Urinary bladder (tissue), 4 donors: ENCODE results near the gene ANKS1A. TPM values are rescaled to one million over a fixed set of nuclear protein-coding genes. Genes with fewer than 3 reads are reported as not detected.

Experiments
- DNase-seq: peaks from one replicate; pipeline ENCODE4 v3.0.0-alpha.2; 2015; ENCODE audit errors: extremely low spot score
- H3K27ac ChIP-seq: one replicate; pipeline ENCODE4 v1.5.1; 2013; ENCODE audit warnings: low read depth, mild to moderate bottlenecking, moderate library complexity
- H3K36me3 ChIP-seq: one replicate; pipeline ENCODE4 v1.6.1; 2013; ENCODE audit warnings: mild to moderate bottlenecking, moderate library complexity; ENCODE audit not compliant: insufficient read depth
- H3K4me1 ChIP-seq: one replicate; pipeline ENCODE4 v1.6.1; 2013; ENCODE audit warnings: mild to moderate bottlenecking, moderate library complexity; ENCODE audit not compliant: insufficient read depth
- H3K4me3 ChIP-seq: one replicate; pipeline ENCODE4 v1.5.1; 2013; ENCODE audit warnings: low read depth, low read length
- WGBS: extraction: QIAGEN DNeasy Blood & Tissue Kit; methylation state at CpG from one replicate; pipeline ENCODE4 v1.1.7; 2013; 5-methylcytosine and 5-hydroxymethylcytosine counted together
- polyA plus RNA-seq: library from polyadenylated mRNA; stranded (reverse); fragments of 200-250 nt; gene quantifications from one replicate; pipeline ENCODE4 v1.2.3, GENCODE V29; 2013
- total RNA-seq: library from RNA; depleted of rRNA; stranded (reverse); fragments of >200 nt; gene quantifications from one replicate; pipeline ENCODE4 v1.2.3, GENCODE V29; 2014
- donor health status: healthy with polysubstance abuse.
- donor health status: healthy.

Gene ANKS1A
- total and polyA plus RNA-seq, 2 donors: 21.9 to 38.0 TPM

- Histone ChIP-seq H3K36me3 (peaks cover 10% of the 10 kb centered on the region), H3K4me3 (no peak overlapping the region), H3K4me1 (no peaks in the 10 kb centered on the region), H3K27ac (no peak overlapping the region)
- DNase-seq: no peak
- WGBS: 91% methylated on average over 12 of the region's 12 CpGs
Observed at GRCh38 chr6:35084511-35085203, 195.6 kb downstream of the ANKS1A start.

GRCh38 chr6:35085359-35086281, 196.6 kb downstream of the ANKS1A start:
- Histone ChIP-seq H3K4me3 (no peak overlapping the region), H3K27ac (no peak overlapping the region), H3K36me3 (peaks cover 7% of the 10 kb centered on the region), H3K4me1 (no peaks in the 10 kb centered on the region)
- 94% methylated on average over 30 of the region's 30 CpGs for WGBS
- DNase-seq: no peak

GRCh38 chr6:35086282-35086632, 197.2 kb downstream of the ANKS1A start:
- peaks cover 4% of the 10 kb centered on the region for H3K36me3 ChIP-seq
- WGBS: 87% methylated on average over 10 of the region's 10 CpGs
- no peak for DNase-seq
- no peaks in the 10 kb centered on the region for H3K4me1 ChIP-seq
- no peak overlapping the region for H3K27ac ChIP-seq
- no peak overlapping the region for H3K4me3 ChIP-seq

- Histone ChIP-seq H3K27ac (no peak overlapping the region), H3K4me3 (no peak overlapping the region), H3K36me3 (peaks cover 1% of the 10 kb centered on the region), H3K4me1 (no peaks in the 10 kb centered on the region)
- WGBS: 91% methylated on average over 12 of the region's 12 CpGs
- DNase-seq: no peak
Observed at GRCh38 chr6:35086636-35087360, 197.7 kb downstream of the ANKS1A start.

DNA sequence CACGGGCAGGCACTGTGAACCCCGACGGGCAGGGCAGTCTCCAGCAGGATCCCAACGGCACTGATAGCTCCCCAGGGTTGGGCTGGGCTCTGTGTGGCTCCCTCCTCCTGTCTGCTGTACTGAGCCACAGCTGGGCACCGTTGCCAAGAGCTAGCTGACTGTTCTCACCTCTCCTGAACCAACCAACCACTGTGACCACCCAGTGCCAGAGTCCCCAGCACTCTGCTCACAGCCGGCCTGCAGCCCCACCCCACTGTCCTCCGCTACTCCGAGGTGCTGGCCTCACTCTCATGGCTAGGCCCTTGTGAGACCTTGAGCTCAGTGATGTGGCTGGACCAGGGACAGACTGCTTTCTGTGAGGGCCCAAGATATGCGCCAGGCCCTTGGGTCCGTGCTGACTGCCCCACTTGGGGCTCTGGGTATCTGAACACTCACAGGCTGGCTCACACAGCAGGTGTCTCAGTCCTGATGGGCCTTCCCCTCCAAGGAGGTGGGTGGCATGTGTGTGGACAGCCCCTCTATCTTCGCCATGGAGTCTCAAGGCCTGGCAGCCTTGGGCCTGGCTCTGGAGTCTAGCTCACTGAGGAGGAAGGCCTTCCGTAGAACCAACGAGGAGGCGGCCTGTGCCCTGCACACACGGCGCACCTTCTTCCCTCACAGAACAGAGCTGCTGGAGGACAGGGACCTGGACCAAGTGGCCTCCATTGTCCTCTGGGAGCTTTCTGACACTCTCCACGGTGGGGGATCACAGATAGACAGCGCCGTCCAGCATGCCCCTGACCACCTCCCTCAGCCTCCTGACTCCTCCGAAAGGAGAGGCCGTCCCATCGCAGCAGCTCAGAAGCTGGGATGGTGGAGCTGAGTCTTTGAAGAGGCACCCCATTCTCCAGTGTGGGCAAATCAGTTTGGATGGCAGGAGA, 198.6 kb downstream of the ANKS1A start:
- Histone ChIP-seq H3K36me3 (peaks cover 1% of the 10 kb centered on the region), H3K4me1 (peaks cover 1% of the 10 kb centered on the region), H3K4me3 (no peak overlapping the region), H3K27ac (no peak overlapping the region)
- DNase-seq: no peak
- WGBS: 87% methylated on average over 22 of the region's 22 CpGs

- no peak overlapping the region for H3K27ac ChIP-seq
Observed at GRCh38 chr6:35088281-35089215, 199.5 kb downstream of the ANKS1A start.

DNA sequence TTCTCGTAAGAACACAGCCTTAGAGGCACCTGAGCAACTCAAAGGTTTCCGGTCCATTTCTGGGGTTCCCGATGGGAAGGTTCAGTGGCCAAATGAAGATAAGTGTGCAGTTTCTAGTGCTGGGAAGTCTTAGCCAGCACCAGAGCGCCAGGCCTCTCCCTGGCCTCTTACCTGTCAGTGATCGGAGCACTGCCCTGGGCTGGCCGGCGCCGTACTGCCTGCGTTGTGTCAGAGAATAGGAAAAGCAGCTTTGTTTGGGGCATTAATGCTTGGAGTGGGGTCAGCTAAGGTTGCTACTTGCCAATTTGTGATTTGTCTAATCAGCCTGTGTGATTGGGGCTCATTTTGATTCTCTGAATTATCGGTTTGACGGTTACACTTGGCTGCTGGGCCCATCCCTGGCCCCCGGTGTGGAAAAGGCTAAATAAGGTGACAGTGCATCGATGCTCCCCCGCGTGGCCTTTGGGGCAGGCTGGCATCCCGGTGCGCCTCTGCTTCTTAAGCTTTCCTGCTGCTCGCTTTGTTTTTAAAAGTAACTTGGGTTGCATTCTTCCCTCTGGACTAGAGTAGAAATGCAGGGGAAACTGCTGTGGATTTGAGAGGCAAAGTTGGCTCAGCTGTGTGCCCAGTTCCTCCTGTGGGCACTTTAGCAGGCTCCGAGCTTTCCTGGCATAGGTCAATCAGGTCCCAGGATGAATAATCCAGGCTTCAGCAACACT, 200.3 kb downstream of the ANKS1A start:
- Histone ChIP-seq H3K36me3 (no peaks in the 10 kb centered on the region), H3K4me1 (peaks cover 2% of the 10 kb centered on the region)

More at GRCh38 chr6:35088281-35089215, 199.5 kb downstream of the ANKS1A start:
- Histone ChIP-seq H3K4me3 (no peak overlapping the region), H3K36me3 (no peaks in the 10 kb centered on the region), H3K4me1 (peaks cover 2% of the 10 kb centered on the region)
- WGBS: 80% methylated on average over 24 of the region's 24 CpGs
- no peak for DNase-seq

GRCh38 chr6:35089935-35090505, 201.0 kb downstream of the ANKS1A start:
- Histone ChIP-seq H3K4me1 (peaks cover 2% of the 10 kb centered on the region), H3K4me3 (no peak overlapping the region), H3K27ac (no peak overlapping the region), H3K36me3 (no peaks in the 10 kb centered on the region)
- 88% methylated on average over 15 of the region's 15 CpGs for WGBS
- DNase-seq: no peak

More for the DNA sequence above, 200.3 kb downstream of the ANKS1A start:
- H3K27ac ChIP-seq: no peak overlapping the region
- H3K4me3 ChIP-seq: no peak overlapping the region
- 88% methylated on average over 19 of the region's 19 CpGs for WGBS
- DNase-seq: no peak

GRCh38 chr6:35090734-35091133, 201.7 kb downstream of the ANKS1A start:
- DNase-seq: no peak
- peaks cover 2% of the 10 kb centered on the region for H3K4me1 ChIP-seq

GRCh38 chr6:35091346-35092083, 202.5 kb downstream of the ANKS1A start:
- Histone ChIP-seq H3K4me3 (no peak overlapping the region), H3K4me1 (peaks cover 4% of the 10 kb centered on the region), H3K27ac (no peak overlapping the region), H3K36me3 (no peaks in the 10 kb centered on the region)
- DNase-seq: no peak
- WGBS: 60% methylated on average over 18 of the region's 18 CpGs

More at GRCh38 chr6:35090734-35091133, 201.7 kb downstream of the ANKS1A start:
- Histone ChIP-seq H3K27ac (no peak overlapping the region), H3K36me3 (no peaks in the 10 kb centered on the region), H3K4me3 (no peak overlapping the region)
- 83% methylated on average over 10 of the region's 10 CpGs for WGBS
